GM13977 (cell line): ENCODE measurements around the gene OPCML.

Experiments
- DNase-seq: peaks from one replicate; pipeline ENCODE4 v3.0.0; 2012; ENCODE audit warnings: low spot score
- CTCF ChIP-seq: IDR thresholded peaks from 2 replicates; pipeline ENCODE4 v1.5.1; 2012; ENCODE audit warnings: mild to moderate bottlenecking, control low read depth; ENCODE audit not compliant: insufficient read depth; ENCODE audit errors: extremely low read depth, missing control alignments
- in situ Hi-C: fragments of 300-500 bp; cut with MboI; formaldehyde crosslinking; loops from one replicate; pipeline ENCODE4 v1.12.0; 2022; ENCODE audit warnings: low sequenced_read_pairs, low pct_unique_long_range_greater_than_20kb, mixed read lengths, inconsistent platforms; ENCODE audit not compliant: unreplicated experiment

The OPCML gene

DNA sequence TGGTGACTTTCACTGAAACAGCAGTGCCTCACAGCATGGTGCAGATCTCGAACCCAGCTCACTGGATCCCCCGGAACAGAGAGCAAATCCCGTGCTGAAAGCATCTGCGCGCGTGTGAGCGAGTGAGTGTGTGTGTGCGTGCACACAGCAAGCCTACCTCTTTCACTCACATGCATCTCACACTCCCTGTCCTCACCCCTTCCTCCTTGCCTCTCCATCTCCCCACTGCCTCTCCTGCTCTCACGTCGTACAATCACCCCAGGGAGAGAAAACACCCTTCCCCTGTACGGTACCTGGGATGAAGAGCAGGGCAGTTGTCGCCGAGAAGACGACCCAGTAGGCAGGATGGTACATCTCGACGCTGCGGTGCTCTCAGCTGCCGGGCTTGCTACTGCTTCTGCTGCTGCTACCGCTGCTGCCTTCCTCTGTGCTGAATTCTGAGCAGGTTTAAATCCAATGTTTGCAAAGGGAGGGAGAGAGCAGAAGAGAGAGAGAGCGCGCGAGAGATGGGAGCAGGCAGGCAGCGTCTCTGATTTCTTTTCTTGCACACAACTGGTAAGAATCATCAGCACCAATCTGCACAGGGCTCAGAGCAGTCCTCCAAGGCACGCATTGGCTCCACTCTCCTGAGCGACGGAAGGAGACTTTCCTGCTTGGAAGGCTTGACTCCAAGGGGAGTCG is at the start of gene OPCML:
OPCML (minus strand) TSS at position 531 of the 681 bp plus-strand sequence.
- in situ Hi-C loops = no loop called here
- DNase-seq = no peak
- TF ChIP-seq CTCF = no peak

- in situ Hi-C loops = no loop called here
- DNase-seq = no peak
- TF ChIP-seq CTCF = no peak
Measured at GRCh38 chr11:133581091-133581490, 48.8 kb upstream of the OPCML start.

DNA sequence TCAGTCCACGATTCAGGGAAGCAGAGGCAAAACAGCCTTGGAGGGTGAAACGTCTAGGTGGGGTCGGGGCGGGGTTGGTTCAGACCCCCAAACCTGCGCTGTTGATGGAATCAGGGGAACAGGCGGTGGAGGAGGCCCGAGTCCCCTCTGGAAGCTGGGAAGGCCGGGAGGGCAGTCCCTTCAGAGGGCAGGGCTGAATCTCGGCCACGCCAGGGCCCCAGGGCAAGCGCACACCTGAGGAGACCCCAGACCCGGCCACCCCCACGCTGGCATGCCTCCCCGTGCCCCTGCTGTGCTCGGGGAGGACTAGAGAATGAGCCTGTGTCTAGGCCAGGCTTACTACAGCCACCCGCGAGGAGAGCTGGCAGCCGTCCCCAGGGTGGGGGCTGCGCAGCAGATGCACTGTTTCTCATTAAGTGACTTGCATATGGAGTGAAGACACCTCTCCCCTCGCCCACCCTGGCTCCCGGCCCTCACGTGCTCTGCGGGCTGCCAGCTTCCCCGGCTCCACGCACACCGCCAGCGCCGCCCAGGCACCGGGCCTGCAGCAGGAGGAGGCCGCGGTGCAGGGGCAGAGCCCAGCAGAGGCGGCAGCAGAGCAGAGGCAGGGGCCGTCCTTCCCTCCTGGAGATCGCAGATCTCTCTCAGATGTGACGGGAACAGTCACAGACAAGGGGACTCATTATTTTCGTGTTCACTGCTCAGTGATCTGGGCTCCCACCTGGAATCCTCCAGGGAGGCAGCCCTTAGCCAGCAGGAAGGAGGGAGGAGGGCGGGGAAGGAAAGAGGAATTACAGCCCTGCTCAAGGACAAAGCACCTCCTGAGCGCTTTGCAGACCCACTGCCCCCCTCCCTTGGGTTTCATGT is 47.1 kb upstream of the OPCML start:
- TF ChIP-seq CTCF = no peak
- in situ Hi-C loops = no loop called here
- no peak for DNase-seq

DNA sequence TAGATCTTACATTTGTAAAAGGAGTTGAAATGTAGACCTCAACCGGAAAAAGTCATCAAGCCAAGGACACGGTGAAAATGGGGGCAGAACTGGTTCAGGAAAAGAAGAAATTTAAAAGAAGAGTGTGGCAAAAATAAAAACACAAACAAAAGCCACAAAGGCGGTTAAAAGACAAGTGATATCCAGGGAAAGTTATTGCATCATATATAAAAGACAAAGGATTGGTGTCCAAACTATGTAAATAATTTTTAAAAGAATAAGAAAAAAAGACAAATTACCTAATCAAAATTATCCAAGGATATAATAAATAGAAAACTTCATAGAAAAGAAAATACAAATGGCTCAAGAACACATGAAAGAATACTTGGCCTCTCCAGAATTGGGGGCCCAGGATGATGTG is 45.1 kb upstream of the OPCML start:
- DNase-seq = no peak
- in situ Hi-C loops = no loop called here
- no peak for TF ChIP-seq CTCF

GRCh38 chr11:133576351-133576750 is 44.0 kb upstream of the OPCML start:
- TF ChIP-seq CTCF = no peak
- DNase-seq = no peak
- in situ Hi-C loops = no loop called here

GRCh38 chr11:133573081-133573480 is 40.8 kb upstream of the OPCML start:
- in situ Hi-C loops = no loop called here
- DNase-seq = no peak
- no peak for TF ChIP-seq CTCF
